HG03442 (cell line): ENCODE data around the gene CUX1.

ENCODE experiments used
- ATAC-seq: cut with Tn5 transposase; IDR thresholded peaks from one replicate; pipeline ENCODE4 v1.9.1; 2021; ENCODE audit warnings: mild to moderate bottlenecking, moderate library complexity; ENCODE audit not compliant: unreplicated experiment

The CUX1 gene

DNA sequence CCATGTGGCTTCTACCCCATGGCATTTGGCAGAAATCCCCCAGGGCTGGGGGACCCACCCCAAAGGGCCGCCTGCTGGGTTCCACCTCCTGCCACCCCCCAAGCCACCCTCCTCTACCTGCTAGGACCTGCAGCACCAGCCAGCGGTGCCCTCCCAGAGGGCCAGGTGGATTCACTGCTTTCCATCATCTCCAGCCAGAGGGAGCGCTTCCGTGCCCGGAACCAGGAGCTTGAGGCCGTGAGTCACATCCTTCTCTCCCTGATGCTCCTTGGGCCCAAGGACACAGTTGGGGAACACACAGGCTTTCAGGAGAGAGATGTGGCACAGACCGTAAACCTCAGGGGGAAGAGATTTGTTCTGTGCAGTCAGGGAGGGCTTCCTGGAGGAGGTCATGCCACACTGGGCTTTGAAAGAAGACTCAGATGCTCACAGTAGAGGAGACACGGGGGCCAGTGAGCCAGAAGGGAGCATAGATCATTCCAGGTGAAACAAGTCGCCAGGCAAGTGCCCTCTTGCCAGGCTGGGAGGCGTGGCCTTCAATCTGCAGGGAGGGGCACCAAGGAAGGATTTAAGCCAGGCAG, 457.8 kb downstream of the CUX1 start:
- no peak for ATAC-seq

DNA sequence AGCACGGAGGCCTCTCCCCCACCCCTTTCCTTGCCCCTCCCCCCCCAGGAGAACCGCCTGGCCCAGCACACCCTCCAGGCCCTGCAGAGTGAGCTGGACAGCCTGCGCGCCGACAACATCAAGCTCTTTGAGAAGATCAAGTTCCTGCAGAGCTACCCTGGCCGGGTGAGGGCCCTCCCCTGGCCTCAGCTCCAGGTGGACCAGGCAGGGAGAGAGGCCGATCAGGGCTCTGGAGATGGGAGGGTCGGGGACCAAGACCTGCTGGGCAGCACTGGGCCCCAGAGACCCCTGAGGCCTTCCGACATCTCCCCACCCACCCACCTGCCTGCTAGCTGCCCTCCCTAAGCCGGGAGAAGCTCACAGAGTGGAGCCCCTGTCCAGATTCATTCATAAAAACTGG, 460.5 kb downstream of the CUX1 start:
- ATAC-seq = no peak

DNA sequence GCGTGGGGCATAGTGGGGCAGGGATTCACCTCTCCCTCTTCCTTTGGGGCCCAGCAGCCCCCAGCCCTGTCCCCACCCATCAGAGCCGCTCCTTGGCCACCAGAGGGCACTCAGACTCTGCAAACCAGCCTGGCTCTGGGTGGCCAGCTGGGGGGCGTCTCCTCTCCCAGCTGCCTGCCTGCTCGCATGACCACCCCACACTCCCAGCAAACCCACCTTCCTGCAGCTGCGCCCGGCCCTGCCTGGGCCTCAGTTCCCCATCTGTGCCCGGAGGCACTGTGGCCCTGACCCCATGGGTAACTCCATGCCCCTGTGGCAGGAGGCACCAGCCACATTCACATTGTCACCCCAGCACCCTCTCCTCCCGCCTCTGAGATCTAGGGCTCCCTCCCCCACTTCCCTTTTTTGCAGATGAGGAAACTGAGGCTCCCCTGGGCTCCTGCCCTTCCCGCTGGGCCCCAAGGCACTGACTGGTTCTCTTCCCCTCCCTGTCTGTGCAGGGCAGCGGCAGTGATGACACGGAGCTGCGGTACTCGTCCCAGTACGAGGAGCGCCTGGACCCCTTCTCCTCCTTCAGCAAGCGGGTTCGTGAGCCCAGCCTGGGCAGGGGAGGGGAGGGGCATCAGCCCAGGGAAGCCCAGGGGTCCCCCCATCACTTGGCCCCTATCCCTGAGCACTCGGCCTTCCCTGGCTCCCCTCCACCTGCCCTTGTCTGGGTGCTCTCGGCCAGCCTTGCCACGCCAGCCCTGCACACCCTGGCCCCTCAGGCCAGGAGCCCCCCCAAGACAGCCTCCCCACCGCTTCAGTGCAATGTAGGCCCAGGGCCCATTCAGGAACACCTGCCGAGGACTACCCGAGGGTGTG, 462.3 kb downstream of the CUX1 start:
- ATAC-seq = peak; percentile 57

DNA sequence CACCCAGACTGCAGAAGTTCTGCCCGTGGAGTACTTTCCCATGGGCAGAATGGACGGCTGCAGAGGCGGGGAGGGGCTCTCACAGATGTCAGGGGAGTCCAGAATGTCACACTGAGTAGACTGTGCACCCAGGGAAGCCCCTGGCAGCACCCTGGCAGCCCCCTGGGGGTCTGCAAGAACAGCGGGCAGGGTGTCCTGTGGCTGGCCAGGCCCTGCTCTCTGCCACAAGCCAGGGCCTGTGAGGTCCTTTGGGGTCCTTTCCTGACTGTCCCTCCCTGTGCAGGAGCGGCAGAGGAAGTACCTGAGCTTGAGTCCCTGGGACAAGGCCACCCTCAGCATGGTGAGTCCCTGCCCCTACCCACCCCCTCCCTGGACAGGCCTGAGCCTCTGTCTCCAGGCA, 463.1 kb downstream of the CUX1 start:
- no peak for ATAC-seq

DNA sequence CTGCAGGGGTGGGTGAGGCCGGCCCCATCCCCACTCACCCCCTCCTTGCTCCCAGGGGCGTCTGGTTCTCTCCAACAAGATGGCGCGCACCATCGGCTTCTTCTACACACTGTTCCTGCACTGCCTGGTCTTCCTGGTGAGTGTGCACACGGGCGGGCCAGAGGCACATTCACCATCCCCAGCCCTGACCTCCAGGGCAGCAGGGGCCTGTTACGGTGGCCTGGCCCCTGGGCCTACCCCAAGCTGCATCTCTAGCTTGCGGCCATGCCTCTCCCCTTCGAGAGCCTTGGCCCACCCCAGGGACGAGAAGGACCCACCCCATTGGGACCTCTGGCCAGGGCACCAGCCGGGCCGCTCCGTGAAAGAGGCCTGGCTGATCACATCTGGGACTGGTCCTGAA, 464.4 kb downstream of the CUX1 start:
- no peak for ATAC-seq

DNA sequence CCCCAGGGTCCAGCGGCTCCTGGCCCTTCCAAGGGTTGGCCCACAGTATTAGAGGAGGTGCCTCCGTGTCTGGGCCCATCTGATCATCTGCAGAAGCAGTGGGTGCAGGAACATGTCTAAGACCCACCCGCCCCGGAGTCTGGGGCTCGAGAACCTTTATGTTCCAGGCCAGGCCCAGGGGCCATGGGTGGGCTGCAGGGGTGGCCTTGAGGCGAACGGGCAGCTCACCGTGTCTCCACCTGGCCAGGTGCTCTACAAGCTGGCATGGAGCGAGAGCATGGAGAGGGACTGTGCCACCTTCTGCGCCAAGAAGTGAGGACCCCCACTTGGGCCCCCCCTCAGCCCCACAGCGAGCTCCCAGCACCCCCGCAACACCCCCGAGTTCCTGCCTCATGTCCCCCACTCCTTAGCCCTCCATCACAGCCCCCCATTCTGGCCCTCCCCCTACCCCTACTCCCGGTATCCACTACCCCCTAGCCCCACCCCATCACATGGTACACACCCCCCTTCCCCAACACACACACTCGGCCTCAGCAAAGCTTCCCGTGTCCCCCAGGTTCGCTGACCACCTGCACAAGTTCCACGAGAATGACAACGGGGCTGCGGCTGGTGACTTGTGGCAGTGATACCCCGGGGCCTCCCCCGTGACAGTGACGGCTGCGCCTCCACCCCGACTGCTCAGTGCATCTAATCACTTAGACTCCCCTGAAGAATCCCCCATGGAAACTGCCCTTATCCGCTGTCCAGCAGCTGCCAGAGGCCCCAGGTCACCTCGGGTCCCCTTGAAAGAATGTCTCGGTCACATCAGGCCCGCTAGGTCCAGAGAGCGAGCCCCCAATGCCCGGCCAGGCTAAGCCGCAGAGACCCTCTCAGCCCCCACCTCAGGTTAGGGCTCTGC, 465.3 kb downstream of the CUX1 start:
- no peak for ATAC-seq

DNA sequence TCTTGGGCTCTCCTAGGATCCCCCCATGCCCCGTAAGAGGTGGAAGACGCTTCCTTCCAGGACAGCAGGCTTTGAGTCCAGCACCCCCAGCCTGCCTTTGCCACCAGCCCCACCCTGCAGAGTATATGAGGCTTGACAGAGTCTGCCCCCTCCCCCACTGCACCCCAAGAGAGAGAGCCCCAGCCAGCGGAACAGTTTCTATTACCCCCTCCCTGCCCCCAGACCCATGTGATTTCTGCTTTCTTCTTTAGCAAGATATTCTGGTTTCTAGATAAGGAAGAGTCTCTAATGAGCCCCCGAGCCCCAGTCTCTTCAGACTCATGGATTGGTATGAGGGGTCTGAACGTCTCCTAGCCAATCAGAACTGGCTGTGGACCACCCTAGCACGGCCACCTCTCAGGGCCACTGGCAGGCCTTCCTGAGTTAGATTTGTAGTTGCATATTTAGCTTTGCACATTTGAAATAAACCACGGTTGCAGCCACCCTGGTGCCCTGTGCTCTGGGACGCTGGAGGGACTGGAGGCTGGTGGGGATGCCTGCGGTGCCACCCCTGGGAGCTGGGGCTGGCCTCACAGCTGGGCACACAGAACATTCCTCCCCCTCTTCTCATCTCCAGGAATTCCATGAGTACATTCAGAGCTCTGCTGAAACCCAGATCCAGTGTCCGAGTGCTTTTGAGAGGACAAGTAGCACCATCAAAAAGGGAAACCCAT, 466.2 kb downstream of the CUX1 start:
- no peak for ATAC-seq

DNA sequence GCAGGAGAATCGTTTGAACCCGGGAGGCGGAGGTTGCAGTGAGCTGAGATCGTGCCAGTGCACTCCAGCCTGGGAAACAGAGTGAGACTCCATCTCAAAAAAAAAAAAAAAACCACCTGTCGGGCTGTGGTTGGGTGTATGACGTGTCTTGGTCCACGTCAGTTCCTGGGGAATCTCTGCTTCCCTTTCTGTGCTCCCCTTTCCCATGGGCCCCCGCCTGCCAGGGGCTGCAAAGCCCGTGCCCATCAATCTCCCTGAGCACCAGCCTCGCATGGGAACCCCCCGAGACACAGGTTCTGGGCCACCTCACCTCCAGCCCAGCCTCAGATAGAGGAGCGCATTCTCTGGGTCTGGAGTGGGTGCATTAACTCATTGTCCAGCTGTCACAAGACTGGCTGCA, 467.0 kb downstream of the CUX1 start:
- no peak for ATAC-seq

DNA sequence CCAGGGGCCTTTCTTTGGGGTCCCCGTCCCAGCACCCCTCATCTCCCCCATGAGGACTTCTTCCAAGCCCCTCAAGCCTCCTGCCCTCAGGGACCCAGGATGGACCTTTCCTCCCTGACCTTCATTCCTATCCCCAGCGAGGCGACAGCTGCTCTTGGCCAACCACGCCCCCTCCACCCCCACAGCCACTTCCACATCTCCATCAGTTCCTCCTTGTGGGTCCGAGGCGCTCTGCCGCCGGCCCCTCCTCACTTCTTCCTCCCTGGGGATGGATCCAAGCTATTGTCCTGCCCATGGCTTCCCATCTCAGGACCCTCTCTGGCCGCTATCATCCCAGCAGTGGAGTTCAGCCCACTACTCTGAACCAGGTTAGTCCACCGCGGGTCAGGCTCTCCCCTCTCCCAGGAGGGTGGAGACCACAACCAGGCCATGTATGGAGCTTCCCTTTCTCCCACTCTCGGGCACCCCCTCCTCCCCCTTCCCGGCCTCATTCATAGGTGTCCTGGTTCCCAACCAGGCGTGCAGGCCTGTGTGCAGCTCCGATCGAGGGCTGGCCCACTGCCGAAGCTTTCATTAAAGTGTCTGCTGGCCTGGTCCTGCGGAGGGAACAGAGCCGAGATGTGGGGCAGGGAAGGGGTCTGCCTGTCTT, 467.6 kb downstream of the CUX1 start:
- no peak for ATAC-seq

DNA sequence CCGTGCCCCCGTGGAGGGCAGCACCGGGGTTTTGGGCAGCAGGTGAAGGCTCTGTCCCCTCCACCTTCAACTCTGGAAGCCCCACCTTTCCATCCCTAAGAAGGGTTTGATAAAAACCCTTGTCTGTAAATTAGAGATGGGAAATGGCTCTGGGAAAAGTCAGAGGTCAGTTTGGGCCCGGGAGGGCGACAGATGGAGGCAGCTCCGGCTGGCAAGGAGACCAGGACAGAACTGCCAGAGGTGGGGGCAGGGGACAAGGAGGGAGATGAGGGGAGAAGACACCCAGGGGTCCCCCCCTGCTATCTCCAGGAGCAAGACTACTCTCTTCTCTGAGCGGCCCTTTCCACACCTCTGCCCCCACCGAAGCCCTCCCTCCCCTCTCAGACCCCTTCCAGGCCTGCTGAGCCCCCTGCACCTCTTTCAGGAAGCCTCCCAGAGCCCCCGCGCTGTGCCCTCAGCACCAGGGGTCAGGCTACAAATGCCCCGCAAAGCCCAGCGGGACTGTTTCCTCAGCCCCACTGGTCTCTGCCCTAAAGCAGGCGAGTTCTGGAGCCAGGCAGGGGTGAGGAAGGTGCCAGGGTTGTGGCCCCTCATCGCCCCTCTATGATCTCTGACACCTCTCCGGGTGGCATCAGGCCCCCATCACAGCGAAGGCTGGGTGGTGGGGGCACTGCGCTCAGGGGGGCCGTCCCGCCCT, 468.3 kb downstream of the CUX1 start:
- no peak for ATAC-seq

DNA sequence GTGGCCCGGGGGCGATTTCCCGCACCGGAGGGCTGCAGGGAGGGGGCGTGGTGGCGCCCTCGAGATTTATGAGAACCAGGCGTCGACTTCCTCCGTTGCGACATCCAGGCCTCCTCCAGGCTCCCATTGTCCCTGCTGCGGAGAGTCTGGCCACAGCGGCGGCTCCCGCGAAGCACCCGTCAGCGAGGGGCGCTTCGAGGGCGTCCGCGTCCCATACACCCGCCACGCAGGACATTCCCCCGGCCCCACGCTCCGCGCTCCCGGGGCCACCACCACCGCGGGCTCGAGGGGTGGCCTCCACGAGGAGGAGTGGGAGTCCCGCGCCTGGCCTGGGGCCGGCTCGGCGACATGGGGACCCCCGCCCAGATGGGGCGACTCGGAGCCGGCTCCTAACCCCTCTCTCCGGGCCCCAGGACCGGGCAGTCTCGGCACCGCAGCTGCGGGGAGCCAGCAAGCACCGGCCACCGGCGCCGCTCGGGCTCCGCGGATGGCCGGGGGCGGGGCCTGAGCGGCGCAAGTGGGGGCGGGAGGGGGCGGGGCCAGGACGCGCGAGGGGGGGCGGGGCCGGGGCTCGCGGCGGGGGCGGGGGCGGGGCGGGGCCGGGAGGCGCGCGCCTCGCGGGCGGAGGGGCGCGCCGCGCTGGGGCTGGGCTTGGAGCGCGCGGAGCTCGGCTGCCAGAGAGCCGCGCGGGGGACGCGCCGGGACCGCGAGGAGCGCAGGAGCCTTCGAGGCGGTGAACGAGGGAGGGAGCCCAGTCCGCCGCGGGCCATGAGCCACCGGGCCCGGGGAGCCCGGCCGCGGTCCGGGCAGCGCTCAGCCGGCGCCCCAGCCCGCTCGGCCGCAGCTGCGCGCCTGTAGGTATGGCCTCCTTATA, 469.0 kb downstream of the CUX1 start, which contains the start of gene SH2B2:
TSS of gene SH2B2 (plus strand) at position 632 of the 874 bp plus-strand sequence. CDS start 13,683 bp downstream, outside the sequence.
- ATAC-seq = peak; percentile 22

DNA sequence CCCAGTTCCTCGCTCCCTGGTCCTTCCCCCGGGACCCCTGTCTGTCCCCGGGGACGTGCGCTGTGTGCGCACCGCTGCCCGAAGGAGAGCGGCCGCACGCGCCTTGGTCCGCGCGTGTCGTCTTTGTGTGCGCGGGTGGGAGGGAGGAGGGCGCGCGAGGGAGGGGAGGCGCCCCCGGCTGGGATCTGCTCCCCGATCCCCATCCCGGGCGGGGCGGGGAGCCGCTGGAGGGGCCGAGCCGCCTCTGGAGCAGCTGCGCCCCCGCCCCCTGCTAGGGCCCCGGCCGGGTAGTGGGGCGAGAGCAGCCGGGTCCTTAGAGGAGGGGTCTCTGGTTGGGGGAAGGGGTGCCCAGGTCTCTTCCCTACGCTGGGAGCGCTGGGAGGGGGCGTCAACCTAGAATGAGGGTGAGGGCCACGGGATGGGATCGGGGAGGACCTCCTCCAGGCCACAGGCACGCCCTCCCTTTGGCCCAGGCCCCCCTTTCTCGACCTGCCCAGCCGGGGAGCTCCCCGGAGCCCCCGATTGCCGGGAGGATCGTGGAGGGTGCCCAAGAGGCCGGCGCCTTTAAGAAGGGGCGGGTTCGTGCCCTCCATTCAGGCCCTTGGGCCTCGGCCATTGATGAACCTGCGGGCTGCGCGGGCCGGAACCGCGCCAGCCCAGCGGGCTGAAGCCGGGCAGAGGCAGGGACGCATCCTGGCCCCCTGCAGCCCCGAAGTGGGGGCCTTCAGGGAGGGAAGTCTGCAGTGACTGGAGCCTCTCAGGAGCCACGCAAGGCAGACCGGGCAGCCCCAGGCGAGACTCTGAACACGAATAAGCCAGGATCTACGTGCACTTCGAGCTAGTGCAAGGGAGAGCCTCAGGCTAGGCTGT, 469.9 kb downstream of the CUX1 start:
- no peak for ATAC-seq

DNA sequence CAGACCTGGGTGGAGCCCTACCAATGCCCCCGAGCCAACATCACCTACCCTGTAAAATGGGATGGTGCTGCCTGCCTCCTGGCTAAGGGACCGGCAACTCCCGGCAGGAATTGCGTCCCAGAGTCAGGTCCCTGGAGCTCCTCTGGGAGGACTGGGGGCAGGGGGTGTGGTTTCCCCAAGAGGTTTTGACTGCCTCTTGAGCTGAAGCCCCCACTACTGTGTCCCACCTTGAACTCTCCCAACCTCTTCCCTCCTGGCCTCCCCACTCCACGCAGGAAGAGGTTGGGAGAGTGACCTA, 470.5 kb downstream of the CUX1 start:
- ATAC-seq = no peak

DNA sequence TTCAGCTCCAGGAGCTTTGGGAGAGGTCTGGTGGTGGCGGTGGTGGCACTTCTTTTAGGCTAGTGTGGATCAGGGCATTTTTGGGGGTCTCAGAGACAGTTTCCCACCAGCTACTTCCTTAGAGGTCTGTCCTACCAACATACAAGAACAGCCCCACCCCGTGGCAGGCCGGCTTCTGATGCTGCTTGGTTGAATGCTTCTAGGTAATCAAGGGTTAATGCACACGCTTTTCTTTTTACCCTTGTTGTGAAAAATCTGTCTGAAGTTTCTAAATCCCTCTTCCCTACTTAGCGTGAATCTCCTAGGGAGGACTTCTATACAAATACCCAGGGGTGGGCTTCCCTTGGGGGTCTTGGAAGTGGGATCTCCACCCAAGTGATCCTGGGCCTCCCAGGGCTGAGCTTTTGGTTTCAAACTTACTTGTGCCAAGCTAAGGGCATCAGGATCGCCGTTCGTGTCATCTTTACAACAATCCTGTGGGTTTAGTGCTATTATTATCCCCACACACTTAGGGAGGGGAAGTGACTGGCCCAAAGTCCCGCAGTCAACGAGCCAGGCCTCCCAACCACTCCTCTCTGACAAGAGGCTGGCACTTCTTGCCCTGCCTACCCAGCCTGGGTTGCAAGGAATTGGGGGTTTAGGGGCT, 471.0 kb downstream of the CUX1 start:
- ATAC-seq = no peak

DNA sequence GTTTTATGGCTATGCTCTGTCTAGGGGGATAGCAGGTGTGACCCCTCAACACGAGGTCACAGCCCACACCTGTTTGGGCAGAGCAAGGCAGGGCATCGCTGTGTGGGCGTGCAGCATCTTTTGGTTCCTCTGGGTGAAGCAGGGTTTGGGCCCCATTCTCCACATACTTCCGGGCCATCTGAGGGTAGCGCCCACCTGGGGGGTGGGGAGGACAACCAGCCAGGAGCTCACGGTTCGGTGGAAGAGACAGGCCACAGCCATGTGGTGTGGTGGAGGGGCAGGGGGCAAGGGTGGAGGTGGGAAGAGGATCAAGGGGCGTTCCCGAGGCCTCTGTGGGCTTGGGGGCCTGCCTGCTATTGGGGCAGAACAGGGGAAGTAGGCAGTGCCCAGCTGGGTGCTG, 471.6 kb downstream of the CUX1 start:
- no peak for ATAC-seq

DNA sequence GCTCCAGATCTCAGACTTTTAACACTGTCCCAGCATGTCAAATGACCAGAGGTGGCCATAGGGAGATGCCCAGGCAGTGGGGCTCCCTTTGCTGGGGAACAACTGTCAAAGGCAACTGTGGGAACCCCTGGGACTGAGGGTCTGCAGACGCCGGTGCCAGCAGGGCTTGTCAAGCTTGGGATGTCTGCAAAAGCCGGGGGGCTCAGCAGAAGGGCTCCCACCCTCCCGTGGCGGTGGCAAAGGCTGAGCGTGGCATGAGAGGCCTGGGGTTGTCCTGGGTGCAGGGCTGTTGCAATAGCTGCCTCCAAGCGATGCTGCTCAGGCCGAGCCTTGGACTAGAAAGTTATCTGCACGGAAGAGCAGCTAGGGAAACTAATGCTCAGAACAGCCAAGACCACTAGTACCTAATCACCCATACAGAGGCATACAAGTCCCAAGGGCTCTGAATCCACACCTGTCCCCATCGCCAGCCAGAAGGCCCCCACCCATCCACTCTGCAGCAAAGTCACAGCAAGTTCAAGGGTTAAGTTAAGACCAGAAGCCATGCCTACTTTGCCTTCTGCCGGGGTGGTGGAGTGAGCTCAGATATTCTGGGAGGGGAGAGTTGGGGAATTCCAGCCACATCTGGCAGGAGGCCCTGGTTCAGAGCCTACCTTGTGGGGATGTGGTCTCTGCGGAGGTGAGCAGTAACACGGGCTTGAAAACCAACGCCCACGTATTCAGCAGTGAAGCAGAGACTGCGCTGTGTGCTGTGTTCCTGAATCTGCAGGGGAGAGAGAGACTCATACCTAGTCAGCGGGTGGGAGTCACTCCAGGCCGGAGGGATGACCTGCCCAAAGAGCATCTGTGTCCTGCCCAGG, 473.9 kb downstream of the CUX1 start:
- peak; percentile 49 for ATAC-seq

DNA sequence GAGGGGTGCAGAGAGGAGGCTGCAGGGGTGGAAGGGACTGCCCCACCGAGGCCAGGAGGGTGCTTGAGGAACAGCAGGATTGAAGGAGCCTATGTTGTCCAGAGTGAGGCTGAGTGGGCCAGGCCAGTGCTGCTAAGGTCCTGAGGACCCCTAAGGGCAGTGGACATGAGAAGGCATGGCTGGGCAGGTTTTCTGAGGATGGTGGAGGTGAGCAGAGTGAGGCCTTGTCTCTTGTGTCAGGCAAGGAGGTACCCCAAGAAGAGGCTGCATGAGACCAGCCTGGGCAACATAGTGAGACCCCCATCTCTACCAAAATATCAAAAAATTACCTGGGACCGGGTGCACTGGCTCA, 474.5 kb downstream of the CUX1 start:
- ATAC-seq = no peak
